SK-N-DZ (cell line): ENCODE measurements around the gene PPP1R14C. TPM values are rescaled to one million over a fixed set of nuclear protein-coding genes. Genes with fewer than 3 reads are reported as not detected.
"Not testable (repeated sequence)": the region's sequence is repeated elsewhere in the genome, so short reads cannot be mapped to it uniquely, and the experiment has no call there.

Source experiments
- DNase-seq: peaks from one replicate; pipeline ENCODE4 v3.0.0-alpha.2; 2015; ENCODE audit warnings: low spot score
- polyA plus RNA-seq, 2 experiments: library from polyadenylated mRNA; depleted of rRNA; stranded (reverse); fragments of >200 nt; gene quantifications; 2 replicates each; pipeline ENCODE4 v1.2.3, GENCODE V29; 2014

PPP1R14C gene
- not detected in 2 replicates for polyA plus RNA-seq (2014; cell fraction: cytosol; rRNA removed)
- polyA plus RNA-seq (2014; cell fraction: nucleus; rRNA removed) = not detected in 2 replicates

GRCh38 chr6:150142670-150143515 is at the start of gene PPP1R14C:
Gene PPP1R14C, plus strand, starts transcription at chr6:150143044. Its CDS starts 149 bp downstream, at chr6:150143193.
- no peak for DNase-seq

GRCh38 chr6:150093397-150093796 is 49.4 kb upstream of the PPP1R14C start:
- DNase-seq = no peak

GRCh38 chr6:150098155-150098554 is 44.7 kb upstream of the PPP1R14C start:
- no peak for DNase-seq

- no peak for DNase-seq
These were observed 43.3 kb upstream of the PPP1R14C start for GRCh38 chr6:150099546-150099945.

GRCh38 chr6:150099953-150100352 is 42.9 kb upstream of the PPP1R14C start:
- DNase-seq = no peak

- no peak for DNase-seq
These were observed 42.1 kb upstream of the PPP1R14C start for GRCh38 chr6:150100745-150101144.

GRCh38 chr6:150102750-150103270 is 40.0 kb upstream of the PPP1R14C start:
- no peak for DNase-seq

- DNase-seq = no peak
These were observed 30.6 kb upstream of the PPP1R14C start for GRCh38 chr6:150112233-150112632.

- no peak for DNase-seq
These were observed 27.1 kb upstream of the PPP1R14C start for GRCh38 chr6:150115769-150116168.

- no peak for DNase-seq
These were observed 26.5 kb upstream of the PPP1R14C start for GRCh38 chr6:150116200-150116800.

GRCh38 chr6:150118203-150118602 is 24.6 kb upstream of the PPP1R14C start:
- no peak for DNase-seq

- DNase-seq = no peak
These were observed 24.2 kb upstream of the PPP1R14C start for GRCh38 chr6:150118627-150119026.

- DNase-seq = no peak
These were observed 23.7 kb upstream of the PPP1R14C start for GRCh38 chr6:150119173-150119572.

GRCh38 chr6:150123645-150124044 is 19.2 kb upstream of the PPP1R14C start:
- DNase-seq = no peak

GRCh38 chr6:150124235-150124634 is 18.6 kb upstream of the PPP1R14C start:
- DNase-seq = no peak

GRCh38 chr6:150126641-150127291 is 16.1 kb upstream of the PPP1R14C start:
- no peak for DNase-seq

- DNase-seq = no peak
These were observed 14.4 kb upstream of the PPP1R14C start for GRCh38 chr6:150128425-150128824.

- no peak for DNase-seq
These were observed 13.0 kb upstream of the PPP1R14C start for GRCh38 chr6:150129616-150130505.

- DNase-seq = no peak
These were observed 9.2 kb upstream of the PPP1R14C start for GRCh38 chr6:150133686-150134085.

GRCh38 chr6:150134280-150134920 is 8.4 kb upstream of the PPP1R14C start:
- no peak for DNase-seq

GRCh38 chr6:150137711-150138110 is 5.1 kb upstream of the PPP1R14C start:
- DNase-seq = not testable (repeated sequence)
